Measurements from ENCODE around the gene DNAJB4. TPM values are rescaled to one million over a fixed set of nuclear protein-coding genes. Genes with fewer than 3 reads are reported as not detected.

The DNAJB4 gene
- total and polyA plus RNA-seq, 2 donors (not counting 3 experiments of a cell fraction or from before 2014, with no cell fraction given) = 30.4 to 136 TPM

- Histone ChIP-seq H2AFZ (ENCODE audit: low read depth, low read length) (peak overlapping the region; percentile 97), H3K9me1 (replicated peaks; ENCODE audit: control insufficient read depth, extremely low read depth, insufficient read depth, low read length) (no peaks in the 10 kb centered on the region), H3K27me3 (ENCODE audit: control insufficient read depth in 2 of 2, insufficient read depth in 2 of 2, low read length in 2 of 2) (no peaks in the 10 kb centered on the region), H3K9me3 (replicated peaks; ENCODE audit: control insufficient read depth, insufficient read depth, low read length) (no peaks in the 10 kb centered on the region), H3K36me3 (ENCODE audit: control insufficient read depth in 2 of 2, extremely low read depth in 1 of 2, insufficient read depth in 2 of 2, low read length in 2 of 2) (no peaks in the 10 kb centered on the region), H3K9ac (replicated peaks; ENCODE audit: extremely low read depth, insufficient read depth, low read length) (peak overlapping the region; percentile 82), H3K4me3 (replicated peaks in 1 of 3; ENCODE audit: insufficient read depth in 1 of 3, low read depth in 1 of 3, low read length in 3 of 3) (peak overlapping the region; percentile 63 to 74 (median 73)), H3K4me2 (ENCODE audit: insufficient read depth, low read length) (peak overlapping the region; percentile 93), H3K4me1 (ENCODE audit: control insufficient read depth, extremely low read depth, insufficient read depth, low read length) (peaks cover 31% of the 10 kb centered on the region), H4K20me1 (replicated peaks; ENCODE audit: control insufficient read depth, extremely low read depth, insufficient read depth, low read length) (no peaks in the 10 kb centered on the region), H3K27ac (ENCODE audit: insufficient read depth, low read depth, low read length) (peak overlapping the region; percentile 36), H3K79me2 (ENCODE audit: control insufficient read depth, insufficient read depth, low read length) (no peaks in the 10 kb centered on the region)
- BruUV-seq (replicated peaks) = no TSS peak
- intact Hi-C loops (cut with micrococcal nuclease) (loop anchor here (2.0 kb wide), 1 partner anchor 66 kb away; the partner anchor contains the start of gene FUBP1), dilution Hi-C loops (cut with MboI; ENCODE audit: extremely low pct_ligation_motif_present, low sequenced_read_pairs) (no loop called here)
- DNase-seq (ENCODE audit: low read depth, low spot score) (peak; percentile 66), FAIRE-seq (peak; percentile 59)
- ChIA-PET POLR2A (interaction anchor here (1.0 to 2.0 kb wide), 2 partner anchors 36 to 40 kb away, joined by 3 to 11 read pairs; partner anchors contain the start of gene DNAJB4), CTCF (interaction anchor here (0.7 to 8.4 kb wide), 7 partner anchors 12 to 103 kb away, joined by 3 to 68 read pairs (median 3); no protein-coding TSS in a partner anchor)
- TF ChIP-seq FOS (IDR thresholded peaks at IDR 0.05; ENCODE audit: borderline replicate concordance, insufficient read depth, low read length) (no peak), MAX (IDR thresholded peaks at IDR 0.05; ENCODE audit: insufficient read depth, insufficient read length) (no peak), POLR2AphosphoS5 (IDR thresholded peaks at IDR 0.05; ENCODE audit: insufficient read depth, low read depth, low read length) (no peak), JUN (IDR thresholded peaks at IDR 0.05; ENCODE audit: borderline replicate concordance, insufficient read depth, insufficient read length, low read depth) (no peak), CTCF (IDR thresholded peaks at IDR 0.05; ENCODE audit: extremely low read depth in 1 of 2, insufficient read depth in 1 of 2, low read depth in 1 of 2, low read length in 2 of 2) (no peak), EZH2 (IDR thresholded peaks at IDR 0.05; ENCODE audit: borderline replicate concordance, low read depth, low read length, severe bottlenecking) (no peak), POLR2A (IDR thresholded peaks at IDR 0.05; ENCODE audit: low read depth, low read length) (no peak), GATA2 (IDR thresholded peaks at IDR 0.05; ENCODE audit: insufficient read depth, insufficient read length, low read depth, low read length) (no peak), MYC (IDR thresholded peaks at IDR 0.05; ENCODE audit: low read depth, low read length) (no peak)
Observed at GRCh38 chr1:78044796-78045562, 40.2 kb downstream of the DNAJB4 start.
